GM10266 (cell line): Measurements from ENCODE around the gene USP4.

ENCODE experiments used
- DNase-seq: peaks from one replicate; pipeline ENCODE4 v3.0.0; 2012; ENCODE audit errors: extremely low spot score
- CTCF ChIP-seq: IDR thresholded peaks from 2 replicates; pipeline ENCODE4 v1.5.1; 2012; ENCODE audit warnings: mild to moderate bottlenecking, low read depth; ENCODE audit not compliant: control insufficient read depth, insufficient read depth; ENCODE audit errors: missing control alignments

The USP4 gene

DNA sequence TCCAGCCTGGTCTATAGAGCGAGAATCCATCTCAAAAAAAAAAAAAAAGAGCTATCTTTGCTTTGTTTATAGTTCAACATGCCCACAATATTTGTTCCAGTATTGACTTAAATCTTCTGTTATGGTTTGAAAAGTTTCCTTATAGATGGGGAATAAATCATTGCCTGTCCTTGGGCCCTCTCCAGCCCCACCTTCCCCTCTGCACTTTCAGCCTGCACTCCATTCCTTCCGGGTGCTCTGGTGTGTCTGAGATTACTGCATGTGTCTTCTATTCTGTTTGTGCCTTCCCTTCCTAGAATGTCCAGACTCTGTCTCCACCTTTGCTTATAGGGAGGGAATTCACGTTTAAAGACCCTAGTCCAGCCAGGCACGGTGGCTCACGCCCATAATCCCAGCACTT is 43.5 kb upstream of the USP4 start:
- no peak for DNase-seq
- TF ChIP-seq CTCF, result no peak

GRCh38 chr3:49378249-49378895 is 38.5 kb upstream of the USP4 start:
- TF ChIP-seq CTCF, result no peak
- DNase-seq, result no peak

DNA sequence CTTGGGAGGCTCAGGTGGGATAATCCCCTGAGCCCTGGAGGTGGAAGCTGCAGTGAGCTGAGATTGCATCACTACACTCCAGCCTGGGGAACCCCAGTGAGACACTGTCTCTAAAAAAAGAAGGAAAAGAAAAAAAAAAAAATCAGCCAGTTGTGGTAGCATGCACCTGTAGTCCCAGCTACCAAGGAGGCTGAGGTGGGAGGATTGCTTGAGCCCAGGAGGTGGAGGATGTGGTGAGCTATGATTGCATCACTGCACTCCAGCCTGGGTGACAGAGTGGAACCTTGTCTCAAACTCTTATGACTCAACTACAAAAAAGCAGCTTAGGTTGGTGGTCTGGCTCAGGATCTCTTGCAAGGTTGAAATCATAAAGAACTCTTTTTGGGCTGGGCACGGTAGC is 37.6 kb upstream of the USP4 start:
- TF ChIP-seq CTCF, result no peak
- DNase-seq, result no peak

GRCh38 chr3:49371946-49372345 is 32.1 kb upstream of the USP4 start:
- DNase-seq, result no peak
- no peak for TF ChIP-seq CTCF

GRCh38 chr3:49370585-49371290 is 30.9 kb upstream of the USP4 start:
- no peak for TF ChIP-seq CTCF
- DNase-seq, result no peak

DNA sequence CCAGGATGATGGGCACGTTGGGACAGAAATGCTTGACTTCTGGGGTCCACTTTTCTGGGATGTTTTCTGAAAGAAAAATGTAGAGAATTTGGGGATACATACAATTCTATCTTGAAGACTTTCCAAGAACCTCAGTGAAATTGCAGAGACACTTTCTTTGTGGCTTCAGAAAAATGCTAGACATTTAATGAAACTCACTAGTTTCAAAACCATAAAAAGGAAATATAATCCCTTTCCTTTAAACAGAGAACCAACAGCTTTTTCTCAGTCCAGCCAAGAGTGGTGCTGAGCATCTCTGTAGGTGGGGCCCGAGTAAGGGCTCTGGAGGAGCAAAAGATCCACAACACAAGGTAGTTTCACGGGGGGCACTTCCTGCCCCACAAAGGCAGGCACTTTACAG is 22.7 kb upstream of the USP4 start:
- no peak for TF ChIP-seq CTCF
- DNase-seq, result no peak

- no peak for DNase-seq
- no peak for TF ChIP-seq CTCF
Measured at GRCh38 chr3:49359623-49360022, 19.8 kb upstream of the USP4 start.
